Ecto neural progenitor cell (in vitro differentiated cells): Measurements from ENCODE around the gene TUBE1.
"Not testable (repeated sequence)": the region's sequence is repeated elsewhere in the genome, so short reads cannot be mapped to it uniquely, and the experiment has no call there.

Experiments
- DNase-seq: peaks from one replicate; pipeline ENCODE4 v3.0.0-alpha.2; 2018; ENCODE audit warnings: low spot score

TUBE1 gene

GRCh38 chr6:112062966-112063365 is 24.3 kb downstream of the TUBE1 start:
- no peak for DNase-seq

DNA sequence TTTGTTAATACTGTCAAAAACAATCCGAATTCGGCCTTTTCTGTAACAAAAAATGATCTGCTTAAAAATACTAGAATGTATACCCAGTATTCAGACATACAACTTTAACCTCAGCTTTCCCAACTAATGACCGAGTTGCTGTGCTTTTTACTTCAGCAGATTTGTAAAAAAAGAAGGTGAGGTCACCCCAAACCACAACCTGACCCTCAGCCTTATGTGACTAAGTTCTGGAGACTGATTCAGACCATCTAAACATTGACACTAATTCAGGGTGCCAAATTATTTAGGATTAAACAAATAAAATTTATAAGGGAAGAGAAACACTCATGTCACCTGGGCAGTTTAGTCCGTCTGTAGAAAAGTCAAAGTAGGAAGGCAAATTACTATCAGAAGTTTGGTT is 25.7 kb downstream of the TUBE1 start:
- DNase-seq: no peak

GRCh38 chr6:112058243-112059032 is 28.8 kb downstream of the TUBE1 start:
- no peak for DNase-seq

DNA sequence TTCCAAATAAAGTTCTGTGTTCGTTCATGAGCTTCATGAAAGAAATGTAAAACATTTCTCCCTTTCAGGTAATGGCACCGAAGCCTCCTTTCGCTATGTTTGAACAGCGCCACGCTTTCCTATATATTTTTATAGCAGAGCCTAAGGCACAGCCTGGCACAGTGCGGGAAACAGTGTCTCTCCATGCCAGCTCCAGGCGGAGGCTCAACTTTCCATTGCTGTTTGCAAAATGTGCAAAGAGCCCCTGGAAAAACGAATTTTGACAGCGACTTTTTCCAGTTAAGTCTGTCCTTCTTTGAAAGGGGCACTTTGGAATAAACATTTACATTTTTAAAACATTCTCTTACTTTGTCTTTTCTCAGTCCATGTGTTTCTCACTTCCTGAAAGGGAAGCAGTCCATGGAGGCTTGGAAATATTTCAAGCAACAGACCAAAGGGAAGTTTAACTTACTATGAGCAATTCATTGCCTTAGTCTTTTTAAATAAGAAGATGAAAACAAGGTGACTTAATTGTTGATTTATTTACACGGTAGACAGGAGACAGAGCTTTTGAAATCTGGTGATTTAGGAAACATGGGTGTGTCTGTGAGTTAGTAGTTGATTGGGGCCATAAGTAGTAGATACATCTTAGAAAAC is 32.6 kb downstream of the TUBE1 start:
- DNase-seq: no peak

DNA sequence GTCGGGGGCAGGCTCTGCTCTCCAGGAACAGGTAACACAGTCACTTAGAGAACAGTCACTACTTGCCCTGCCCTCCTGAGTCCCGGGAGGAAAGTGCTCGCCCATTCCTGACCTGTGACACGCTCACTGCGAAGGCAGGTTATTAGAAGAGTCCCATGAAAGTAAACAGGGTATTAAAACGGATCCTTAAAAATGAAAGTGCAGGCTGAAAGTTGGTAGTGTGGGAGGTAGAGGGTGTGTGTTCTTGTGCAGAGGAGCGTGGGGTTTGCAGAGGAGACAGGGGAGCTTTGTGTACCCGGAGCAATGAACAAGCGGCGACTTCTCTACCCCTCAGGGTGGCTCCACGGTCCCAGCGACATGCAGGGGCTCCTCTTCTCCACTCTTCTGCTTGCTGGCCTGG is 33.3 kb downstream of the TUBE1 start, which contains the start of gene CCN6:
Gene CCN6, plus strand, starts transcription at position 104 of the 400 bp plus-strand sequence. Its CDS starts 254 bp downstream, at position 358.
- no peak for DNase-seq

GRCh38 chr6:112051251-112051740 is 36.0 kb downstream of the TUBE1 start:
- not testable (repeated sequence) for DNase-seq

GRCh38 chr6:112050429-112050828 is 36.9 kb downstream of the TUBE1 start:
- no peak for DNase-seq

DNA sequence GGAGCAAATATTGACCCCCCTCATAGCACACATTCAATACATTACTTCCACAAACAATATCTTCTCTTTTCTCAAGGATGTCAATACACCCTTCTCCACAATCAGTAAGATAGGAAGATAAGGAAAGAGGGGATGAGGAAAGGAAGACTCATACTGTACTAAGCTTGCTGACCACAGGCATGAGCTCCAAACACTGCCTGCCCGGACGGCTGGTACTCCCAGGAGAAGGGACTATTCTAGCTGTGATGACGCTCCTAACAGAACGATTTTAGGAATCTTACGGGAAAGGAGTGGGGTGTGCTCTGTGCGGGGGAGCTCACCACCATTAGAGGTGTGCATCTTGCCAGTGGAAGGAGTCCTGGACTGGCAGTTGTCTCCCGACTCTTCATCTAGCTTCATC is 37.3 kb downstream of the TUBE1 start:
- no peak for DNase-seq

- no peak for DNase-seq
These were observed 38.1 kb downstream of the TUBE1 start for GRCh38 chr6:112049026-112049799.

DNA sequence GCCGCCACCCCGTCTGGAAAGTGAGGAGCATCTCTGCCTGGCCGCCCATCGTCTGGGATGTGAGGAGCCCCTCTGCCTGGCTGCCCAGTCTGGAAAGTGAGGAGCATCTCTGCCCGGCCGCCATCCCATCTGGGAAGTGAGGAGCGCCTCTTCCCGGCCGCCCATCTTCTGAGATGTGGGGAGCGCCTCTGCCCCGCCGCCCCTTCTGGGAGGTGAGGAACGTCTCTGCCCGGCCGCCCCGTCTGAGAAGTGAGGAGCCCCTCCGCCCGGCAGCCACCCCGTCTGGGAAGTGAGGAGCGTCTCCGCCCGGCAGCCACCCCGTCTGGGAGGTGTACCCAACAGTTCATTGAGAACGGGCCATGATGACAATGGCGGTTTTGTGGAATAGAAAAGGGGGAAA is 39.8 kb downstream of the TUBE1 start:
- DNase-seq: not testable (repeated sequence)

DNA sequence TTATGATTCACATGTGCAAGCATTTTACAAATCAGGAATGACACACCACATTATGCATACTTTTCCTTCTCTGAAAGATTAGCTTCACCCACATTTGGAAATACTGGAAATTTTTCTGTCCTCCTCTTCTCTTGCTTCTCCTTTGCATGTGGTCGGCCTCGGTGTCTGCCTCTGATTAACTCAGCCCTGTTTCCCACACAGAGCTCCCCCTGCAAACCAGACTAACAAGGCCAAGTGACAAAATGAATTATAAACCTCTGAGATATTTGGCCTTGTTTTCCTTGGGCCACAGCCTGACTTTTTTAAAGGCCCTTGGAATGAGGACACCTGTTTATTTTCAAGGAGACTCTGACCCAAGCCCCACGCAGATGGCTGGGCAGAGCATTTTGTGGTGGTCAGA is 42.4 kb downstream of the TUBE1 start:
- no peak for DNase-seq

GRCh38 chr6:112044196-112044595 is 43.1 kb downstream of the TUBE1 start:
- no peak for DNase-seq

DNA sequence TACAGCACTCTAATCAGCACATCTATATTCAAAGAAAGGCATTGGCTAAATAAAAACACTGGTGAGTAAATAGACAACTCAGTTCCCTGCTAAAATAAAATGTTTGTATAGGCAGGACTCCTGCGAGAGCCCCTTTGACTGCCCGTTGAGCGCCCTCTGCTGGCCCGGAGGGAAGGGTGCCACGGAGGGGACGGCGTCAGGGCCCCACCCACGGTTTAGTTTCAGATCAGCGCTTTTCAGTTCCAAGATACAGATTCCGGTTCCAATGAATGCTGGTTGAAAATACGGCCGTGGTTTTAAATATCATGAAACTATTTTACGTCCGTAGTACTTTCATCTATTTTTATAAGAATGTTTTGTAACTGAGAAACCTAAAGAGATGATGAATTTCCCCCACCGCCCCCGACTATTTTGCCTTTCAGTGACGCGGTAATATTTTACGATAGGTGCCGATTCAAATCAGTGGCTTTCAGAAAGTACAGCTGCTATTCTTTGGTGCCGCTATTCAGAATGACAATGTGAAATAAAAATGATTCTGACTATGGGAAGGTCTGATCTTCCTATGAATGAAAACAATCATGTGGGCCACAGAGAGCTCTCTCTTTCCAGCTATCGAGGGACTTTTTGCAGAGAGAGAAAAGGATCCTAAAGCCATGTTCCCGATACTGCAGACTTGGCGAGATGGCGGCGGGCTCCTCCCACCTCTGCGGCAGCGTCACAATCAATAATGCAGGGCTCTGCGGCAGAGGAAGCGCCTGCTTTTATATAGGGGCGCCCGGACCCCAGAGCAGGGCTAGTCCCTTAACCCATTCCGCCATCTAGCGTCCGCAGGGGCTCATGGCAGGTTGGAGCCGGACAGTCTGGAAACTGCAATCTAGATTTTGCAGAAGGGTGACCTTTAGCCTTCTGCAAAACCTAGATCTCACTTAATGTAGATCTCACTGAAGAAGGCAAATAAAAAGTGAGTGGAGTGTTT is 44.0 kb downstream of the TUBE1 start:
- peak; percentile 94 for DNase-seq

DNA sequence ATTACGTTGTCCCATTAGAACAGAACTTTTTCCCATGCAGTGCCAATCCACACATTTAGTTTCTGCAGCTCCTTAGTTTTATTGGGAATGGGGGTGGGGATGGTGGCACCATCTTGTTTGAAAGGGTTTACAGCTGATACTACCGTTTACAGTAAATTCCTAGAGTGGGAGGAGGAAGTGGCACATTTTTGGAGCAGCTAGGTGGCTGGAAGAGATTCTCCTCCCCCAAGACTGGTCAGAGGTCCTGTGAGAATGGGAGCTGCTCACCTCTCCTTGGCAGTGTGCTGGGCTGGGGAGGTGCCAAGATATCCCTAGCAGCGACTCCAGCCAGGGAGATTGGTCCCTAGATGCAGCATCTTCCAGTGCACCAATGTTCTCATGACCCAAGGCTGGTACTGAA is 45.7 kb downstream of the TUBE1 start:
- DNase-seq: no peak

DNA sequence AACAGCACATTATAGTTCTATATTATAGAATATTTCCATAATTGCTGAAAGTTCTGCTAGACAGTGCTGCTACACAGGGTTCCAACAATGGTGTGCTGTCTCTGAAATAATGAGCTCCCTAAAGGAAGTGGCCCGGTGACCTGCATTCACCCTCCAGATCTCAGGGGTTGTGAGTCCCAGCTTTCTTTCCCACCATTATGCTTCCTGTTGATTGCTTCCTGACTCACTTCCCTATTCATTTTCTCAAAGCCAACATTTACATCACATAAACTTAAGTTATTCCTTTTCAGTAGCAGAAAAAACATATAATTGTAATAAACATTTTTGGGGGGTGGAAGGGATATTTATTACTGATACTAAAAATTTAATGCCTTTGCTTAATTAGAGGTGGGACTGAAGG is 46.3 kb downstream of the TUBE1 start:
- DNase-seq: no peak

GRCh38 chr6:112039431-112039770 is 47.9 kb downstream of the TUBE1 start:
- DNase-seq: no peak

- no peak for DNase-seq
These were observed 48.4 kb downstream of the TUBE1 start for GRCh38 chr6:112038756-112039430.

GRCh38 chr6:112038268-112038667 is 49.0 kb downstream of the TUBE1 start:
- DNase-seq: no peak

- no peak for DNase-seq
These were observed 49.5 kb downstream of the TUBE1 start for GRCh38 chr6:112037783-112038216.

- DNase-seq: no peak
These were observed 51.1 kb downstream of the TUBE1 start for GRCh38 chr6:112036088-112036637.

GRCh38 chr6:112034616-112034995 is 52.7 kb downstream of the TUBE1 start:
- no peak for DNase-seq
